ENCODE data around the gene KIF7. TPM values are rescaled to one million over a fixed set of nuclear protein-coding genes. Genes with fewer than 3 reads are reported as not detected.

Gene KIF7
- total and polyA plus RNA-seq, 2 experiments from 2014 or later = 4.6 to 20.1 TPM

DNA sequence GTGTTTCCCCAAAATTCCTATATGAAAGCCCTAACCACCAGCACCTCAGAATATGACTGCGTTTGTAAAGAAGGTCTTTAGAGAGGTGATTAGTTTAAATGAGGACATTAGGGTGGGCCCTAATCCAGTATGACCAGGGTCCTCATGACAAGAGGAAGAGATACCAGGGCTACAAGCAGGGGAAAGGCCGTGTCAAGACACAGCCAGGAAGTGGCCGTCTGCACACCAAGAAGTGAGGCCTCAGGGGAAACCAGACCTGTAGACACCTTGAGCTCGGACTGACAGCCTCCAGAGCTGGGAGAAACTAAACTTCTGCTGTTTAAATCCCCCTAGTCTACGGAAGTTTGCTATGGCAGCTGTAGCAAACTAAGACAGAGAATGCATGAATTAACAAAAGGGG, 14.2 kb downstream of the KIF7 start (continued):
- TF ChIP-seq, protein P1, sequence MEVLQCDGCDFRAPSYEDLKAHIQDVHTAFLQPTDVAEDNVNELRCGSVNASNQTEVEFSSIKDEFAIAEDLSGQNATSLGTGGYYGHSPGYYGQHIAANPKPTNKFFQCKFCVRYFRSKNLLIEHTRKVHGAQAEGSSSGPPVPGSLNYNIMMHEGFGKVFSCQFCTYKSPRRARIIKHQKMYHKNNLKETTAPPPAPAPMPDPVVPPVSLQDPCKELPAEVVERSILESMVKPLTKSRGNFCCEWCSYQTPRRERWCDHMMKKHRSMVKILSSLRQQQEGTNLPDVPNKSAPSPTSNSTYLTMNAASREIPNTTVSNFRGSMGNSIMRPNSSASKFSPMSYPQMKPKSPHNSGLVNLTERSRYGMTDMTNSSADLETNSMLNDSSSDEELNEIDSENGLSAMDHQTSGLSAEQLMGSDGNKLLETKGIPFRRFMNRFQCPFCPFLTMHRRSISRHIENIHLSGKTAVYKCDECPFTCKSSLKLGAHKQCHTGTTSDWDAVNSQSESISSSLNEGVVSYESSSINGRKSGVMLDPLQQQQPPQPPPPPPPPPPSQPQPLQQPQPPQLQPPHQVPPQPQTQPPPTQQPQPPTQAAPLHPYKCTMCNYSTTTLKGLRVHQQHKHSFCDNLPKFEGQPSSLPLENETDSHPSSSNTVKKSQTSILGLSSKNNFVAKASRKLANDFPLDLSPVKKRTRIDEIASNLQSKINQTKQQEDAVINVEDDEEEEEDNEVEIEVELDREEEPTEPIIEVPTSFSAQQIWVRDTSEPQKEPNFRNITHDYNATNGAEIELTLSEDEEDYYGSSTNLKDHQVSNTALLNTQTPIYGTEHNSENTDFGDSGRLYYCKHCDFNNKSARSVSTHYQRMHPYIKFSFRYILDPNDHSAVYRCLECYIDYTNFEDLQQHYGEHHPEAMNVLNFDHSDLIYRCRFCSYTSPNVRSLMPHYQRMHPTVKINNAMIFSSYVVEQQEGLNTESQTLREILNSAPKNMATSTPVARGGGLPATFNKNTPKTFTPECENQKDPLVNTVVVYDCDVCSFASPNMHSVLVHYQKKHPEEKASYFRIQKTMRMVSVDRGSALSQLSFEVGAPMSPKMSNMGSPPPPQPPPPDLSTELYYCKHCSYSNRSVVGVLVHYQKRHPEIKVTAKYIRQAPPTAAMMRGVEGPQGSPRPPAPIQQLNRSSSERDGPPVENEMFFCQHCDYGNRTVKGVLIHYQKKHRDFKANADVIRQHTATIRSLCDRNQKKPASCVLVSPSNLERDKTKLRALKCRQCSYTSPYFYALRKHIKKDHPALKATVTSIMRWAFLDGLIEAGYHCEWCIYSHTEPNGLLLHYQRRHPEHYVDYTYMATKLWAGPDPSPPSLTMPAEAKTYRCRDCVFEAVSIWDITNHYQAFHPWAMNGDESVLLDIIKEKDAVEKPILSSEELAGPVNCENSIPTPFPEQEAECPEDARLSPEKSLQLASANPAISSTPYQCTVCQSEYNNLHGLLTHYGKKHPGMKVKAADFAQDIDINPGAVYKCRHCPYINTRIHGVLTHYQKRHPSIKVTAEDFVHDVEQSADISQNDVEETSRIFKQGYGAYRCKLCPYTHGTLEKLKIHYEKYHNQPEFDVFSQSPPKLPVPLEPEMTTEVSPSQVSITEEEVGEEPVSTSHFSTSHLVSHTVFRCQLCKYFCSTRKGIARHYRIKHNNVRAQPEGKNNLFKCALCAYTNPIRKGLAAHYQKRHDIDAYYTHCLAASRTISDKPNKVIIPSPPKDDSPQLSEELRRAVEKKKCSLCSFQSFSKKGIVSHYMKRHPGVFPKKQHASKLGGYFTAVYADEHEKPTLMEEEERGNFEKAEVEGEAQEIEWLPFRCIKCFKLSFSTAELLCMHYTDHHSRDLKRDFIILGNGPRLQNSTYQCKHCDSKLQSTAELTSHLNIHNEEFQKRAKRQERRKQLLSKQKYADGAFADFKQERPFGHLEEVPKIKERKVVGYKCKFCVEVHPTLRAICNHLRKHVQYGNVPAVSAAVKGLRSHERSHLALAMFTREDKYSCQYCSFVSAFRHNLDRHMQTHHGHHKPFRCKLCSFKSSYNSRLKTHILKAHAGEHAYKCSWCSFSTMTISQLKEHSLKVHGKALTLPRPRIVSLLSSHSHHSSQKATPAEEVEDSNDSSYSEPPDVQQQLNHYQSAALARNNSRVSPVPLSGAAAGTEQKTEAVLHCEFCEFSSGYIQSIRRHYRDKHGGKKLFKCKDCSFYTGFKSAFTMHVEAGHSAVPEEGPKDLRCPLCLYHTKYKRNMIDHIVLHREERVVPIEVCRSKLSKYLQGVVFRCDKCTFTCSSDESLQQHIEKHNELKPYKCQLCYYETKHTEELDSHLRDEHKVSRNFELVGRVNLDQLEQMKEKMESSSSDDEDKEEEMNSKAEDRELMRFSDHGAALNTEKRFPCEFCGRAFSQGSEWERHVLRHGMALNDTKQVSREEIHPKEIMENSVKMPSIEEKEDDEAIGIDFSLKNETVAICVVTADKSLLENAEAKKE (CRISPR knock-in tag; IDR thresholded peaks at IDR 0.05) = no peak

DNA sequence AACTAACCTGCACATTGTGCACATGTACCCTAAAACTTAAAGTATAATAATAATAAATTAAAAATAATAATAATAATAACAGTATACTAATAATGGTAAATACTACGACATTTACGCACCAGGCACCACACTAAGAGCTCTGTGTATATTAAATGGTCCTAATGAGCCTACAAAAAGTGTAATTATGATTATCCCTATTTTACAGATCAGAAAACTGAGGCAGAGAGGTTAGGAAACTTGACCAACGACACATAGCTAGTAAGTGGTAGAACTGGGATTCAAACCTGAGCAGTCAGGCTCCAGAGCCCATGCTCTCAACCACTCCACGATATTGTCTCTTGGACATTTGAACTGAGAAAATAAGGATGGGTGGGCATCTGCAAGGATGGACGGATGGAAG, 15.0 kb downstream of the KIF7 start:
- Mint-ChIP-seq H3K36me3 (ENCODE audit: low read depth) (peaks cover 65% of the 10 kb centered on the region), H3K27me3 (ENCODE audit: insufficient read depth, low read depth, poor library complexity) (peaks cover 4% of the 10 kb centered on the region), H3K4me1 (no peaks in the 10 kb centered on the region), H3K27ac (no peak overlapping the region), H3K4me3 (no peak overlapping the region), H3K9me3 (peaks cover 27% of the 10 kb centered on the region)
- Histone ChIP-seq H2AFZ (no peak overlapping the region), H3F3A (replicated peaks; ENCODE audit: low read depth) (no peaks in the 10 kb centered on the region), H3K36me3 (ENCODE audit: insufficient read depth) (peaks cover 13% of the 10 kb centered on the region), H3K27me3 (ENCODE audit: insufficient read depth) (no peaks in the 10 kb centered on the region), H3K9me2 (ENCODE audit: insufficient read depth) (no peaks in the 10 kb centered on the region), H3K4me3 (no peak overlapping the region), H3K79me2 (replicated peaks; ENCODE audit: insufficient read depth) (no peaks in the 10 kb centered on the region), H3K4me1 (ENCODE audit: insufficient read depth) (no peaks in the 10 kb centered on the region), H4K20me1 (replicated peaks; ENCODE audit: insufficient read depth) (no peaks in the 10 kb centered on the region), H3K4me2 (no peak overlapping the region), H3K27ac (ENCODE audit: low read depth) (no peak overlapping the region)
- no peak for DNase-seq (ENCODE audit: low spot score)
- ATAC-seq = no peak
- no peak for TF ChIP-seq STAT1 (IDR thresholded peaks at IDR 0.05; ENCODE audit: unreplicated experiment)
- TF ChIP-seq ZNF114 (CRISPR knock-in tag; IDR thresholded peaks at IDR 0.05) = no peak
- TF ChIP-seq, protein P2, sequence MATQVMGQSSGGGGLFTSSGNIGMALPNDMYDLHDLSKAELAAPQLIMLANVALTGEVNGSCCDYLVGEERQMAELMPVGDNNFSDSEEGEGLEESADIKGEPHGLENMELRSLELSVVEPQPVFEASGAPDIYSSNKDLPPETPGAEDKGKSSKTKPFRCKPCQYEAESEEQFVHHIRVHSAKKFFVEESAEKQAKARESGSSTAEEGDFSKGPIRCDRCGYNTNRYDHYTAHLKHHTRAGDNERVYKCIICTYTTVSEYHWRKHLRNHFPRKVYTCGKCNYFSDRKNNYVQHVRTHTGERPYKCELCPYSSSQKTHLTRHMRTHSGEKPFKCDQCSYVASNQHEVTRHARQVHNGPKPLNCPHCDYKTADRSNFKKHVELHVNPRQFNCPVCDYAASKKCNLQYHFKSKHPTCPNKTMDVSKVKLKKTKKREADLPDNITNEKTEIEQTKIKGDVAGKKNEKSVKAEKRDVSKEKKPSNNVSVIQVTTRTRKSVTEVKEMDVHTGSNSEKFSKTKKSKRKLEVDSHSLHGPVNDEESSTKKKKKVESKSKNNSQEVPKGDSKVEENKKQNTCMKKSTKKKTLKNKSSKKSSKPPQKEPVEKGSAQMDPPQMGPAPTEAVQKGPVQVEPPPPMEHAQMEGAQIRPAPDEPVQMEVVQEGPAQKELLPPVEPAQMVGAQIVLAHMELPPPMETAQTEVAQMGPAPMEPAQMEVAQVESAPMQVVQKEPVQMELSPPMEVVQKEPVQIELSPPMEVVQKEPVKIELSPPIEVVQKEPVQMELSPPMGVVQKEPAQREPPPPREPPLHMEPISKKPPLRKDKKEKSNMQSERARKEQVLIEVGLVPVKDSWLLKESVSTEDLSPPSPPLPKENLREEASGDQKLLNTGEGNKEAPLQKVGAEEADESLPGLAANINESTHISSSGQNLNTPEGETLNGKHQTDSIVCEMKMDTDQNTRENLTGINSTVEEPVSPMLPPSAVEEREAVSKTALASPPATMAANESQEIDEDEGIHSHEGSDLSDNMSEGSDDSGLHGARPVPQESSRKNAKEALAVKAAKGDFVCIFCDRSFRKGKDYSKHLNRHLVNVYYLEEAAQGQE (IDR thresholded peaks at IDR 0.05; ENCODE audit: unreplicated experiment) = no peak
- TF ChIP-seq ZNF331 (CRISPR knock-in tag; IDR thresholded peaks at IDR 0.05; ENCODE audit: low read depth) = no peak
- TF ChIP-seq, protein P1 (CRISPR knock-in tag; IDR thresholded peaks at IDR 0.05) = no peak
- no peak for TF ChIP-seq JUNB (IDR thresholded peaks at IDR 0.05; ENCODE audit: unreplicated experiment)

Measured in GM23338 (cell line).